AG09309 (cell line): Measurements from ENCODE around the gene MAPK8IP2.

Source experiments
- DNase-seq: peaks from one replicate; pipeline ENCODE4 v3.0.0-alpha.2; 2010; ENCODE audit warnings: low read depth
- H3K4me3 ChIP-seq: 2 replicates; pipeline ENCODE4 v1.5.1; 2011; ENCODE audit warnings: mild to moderate bottlenecking, low read depth, low read length, moderate library complexity; ENCODE audit not compliant: control insufficient read depth
- TF ChIP-seq, protein P1 (sequence below): IDR thresholded peaks from 2 replicates; pipeline ENCODE4 v1.5.1; 2011; ENCODE audit warnings: mild to moderate bottlenecking, low read depth, low read length, inconsistent platforms; ENCODE audit not compliant: insufficient read depth, control insufficient read depth; ENCODE audit errors: missing control alignments

The MAPK8IP2 gene

DNA sequence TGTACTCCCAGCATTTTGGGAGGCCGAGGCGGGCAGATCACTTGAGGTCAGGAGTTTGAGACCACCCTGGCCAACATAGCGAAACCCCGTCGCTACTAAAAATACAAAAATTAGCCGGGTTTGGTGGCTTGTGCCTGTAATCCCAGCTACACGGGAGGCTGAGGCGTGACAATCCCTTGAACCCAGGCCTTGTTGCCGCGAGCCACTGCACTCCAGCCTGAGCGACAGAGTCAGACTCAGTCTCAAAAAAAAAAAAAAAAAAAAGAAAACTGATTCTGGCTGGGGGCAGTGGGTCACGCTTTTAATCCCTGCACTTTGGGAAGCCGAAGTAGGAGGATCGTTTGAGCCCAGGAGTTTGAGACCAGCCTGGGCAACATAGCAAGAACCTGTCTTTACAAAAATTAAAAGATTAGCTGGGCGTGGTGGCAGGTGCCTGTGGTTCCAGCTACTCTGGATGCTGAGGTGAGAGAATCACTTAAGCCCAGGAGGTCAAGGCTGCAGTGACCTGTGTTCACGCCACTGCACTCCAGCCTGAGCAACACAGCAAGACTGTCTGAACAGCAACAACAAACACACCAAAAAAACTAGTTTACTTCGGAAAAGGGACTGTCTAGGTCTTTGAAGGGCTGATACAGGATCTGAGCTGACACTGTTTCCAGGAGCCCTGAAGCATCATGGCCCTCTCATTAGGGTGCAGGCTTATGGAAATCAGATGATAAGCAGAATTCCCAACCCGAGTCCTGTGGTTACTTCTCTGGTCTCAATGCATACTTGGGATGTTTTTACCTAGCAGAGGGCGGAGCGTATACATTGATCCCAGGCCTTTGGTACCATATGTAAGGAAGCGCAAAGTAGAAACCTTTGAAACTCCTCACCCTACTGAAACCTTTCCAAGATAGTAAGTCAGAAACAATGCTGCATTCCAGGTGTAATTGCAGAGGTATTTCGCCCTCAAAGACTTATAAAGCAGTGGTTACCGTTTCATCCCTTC, 16.2 kb upstream of the MAPK8IP2 start:
- TF ChIP-seq, protein P1, sequence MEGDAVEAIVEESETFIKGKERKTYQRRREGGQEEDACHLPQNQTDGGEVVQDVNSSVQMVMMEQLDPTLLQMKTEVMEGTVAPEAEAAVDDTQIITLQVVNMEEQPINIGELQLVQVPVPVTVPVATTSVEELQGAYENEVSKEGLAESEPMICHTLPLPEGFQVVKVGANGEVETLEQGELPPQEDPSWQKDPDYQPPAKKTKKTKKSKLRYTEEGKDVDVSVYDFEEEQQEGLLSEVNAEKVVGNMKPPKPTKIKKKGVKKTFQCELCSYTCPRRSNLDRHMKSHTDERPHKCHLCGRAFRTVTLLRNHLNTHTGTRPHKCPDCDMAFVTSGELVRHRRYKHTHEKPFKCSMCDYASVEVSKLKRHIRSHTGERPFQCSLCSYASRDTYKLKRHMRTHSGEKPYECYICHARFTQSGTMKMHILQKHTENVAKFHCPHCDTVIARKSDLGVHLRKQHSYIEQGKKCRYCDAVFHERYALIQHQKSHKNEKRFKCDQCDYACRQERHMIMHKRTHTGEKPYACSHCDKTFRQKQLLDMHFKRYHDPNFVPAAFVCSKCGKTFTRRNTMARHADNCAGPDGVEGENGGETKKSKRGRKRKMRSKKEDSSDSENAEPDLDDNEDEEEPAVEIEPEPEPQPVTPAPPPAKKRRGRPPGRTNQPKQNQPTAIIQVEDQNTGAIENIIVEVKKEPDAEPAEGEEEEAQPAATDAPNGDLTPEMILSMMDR: no peak
- H3K4me3 ChIP-seq: no peak overlapping the region
- no peak for DNase-seq

DNA sequence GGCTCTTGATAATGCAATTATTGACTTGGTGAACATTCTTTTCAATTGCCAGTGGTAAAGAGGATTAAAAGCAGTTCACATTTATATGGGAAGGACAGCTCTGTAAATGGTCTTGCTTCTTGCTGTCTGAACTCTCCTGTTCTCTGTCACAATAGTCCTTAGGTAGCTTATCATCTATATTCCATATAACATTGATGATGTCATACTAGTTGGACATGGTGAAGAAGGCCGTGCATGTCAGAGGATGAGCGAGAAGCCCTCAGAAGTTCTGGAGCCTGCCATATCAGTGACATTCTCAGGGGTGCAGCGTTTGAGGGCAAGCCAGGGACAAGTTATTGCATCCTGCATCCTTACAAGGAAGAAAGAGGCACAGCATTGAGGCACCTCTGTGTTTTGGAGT, 15.4 kb upstream of the MAPK8IP2 start:
- no peak for DNase-seq

DNA sequence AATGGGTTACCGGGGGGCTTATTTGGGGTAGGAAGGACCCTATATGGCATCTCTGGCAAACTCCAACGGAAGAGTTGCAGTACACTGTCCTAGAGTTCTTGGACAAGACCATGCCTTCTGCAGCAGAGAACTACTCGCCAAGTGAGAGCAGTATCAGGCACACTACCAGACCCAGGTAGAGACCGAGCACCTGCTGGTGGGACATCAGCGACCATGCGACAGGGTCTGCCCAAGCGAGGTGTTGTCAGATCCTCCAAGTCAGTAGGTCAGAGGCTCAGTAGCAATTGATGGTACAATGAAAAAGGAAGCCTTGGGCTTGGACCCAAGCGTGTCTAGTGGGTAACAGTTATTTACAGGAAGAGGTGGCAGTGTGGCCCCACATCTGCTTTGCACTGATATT, 14.8 kb upstream of the MAPK8IP2 start:
- H3K4me3 ChIP-seq: no peak overlapping the region
- DNase-seq: no peak
- TF ChIP-seq, protein P1: no peak

More for the DNA sequence above, 15.4 kb upstream of the MAPK8IP2 start:
- TF ChIP-seq, protein P1: no peak
- H3K4me3 ChIP-seq: no peak overlapping the region

DNA sequence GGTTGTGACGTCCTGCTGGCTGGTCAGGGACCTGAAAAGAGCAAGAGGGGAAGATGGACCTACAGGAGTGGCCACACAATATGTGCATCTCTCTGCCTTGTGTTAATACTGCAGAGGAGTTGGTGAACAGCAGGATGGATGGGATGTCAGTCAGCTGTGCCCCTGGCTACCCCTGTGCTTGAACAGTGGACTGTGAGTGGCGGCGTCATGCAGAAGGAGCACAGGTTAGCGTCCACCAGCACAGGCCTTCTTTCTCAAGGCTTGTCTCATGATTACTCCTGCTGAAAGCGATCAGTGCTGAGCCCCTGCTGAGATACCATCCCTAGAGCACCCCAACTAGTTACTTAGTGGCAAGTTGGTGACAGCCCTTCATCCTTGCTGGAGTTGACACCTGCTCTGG, 14.2 kb upstream of the MAPK8IP2 start:
- H3K4me3 ChIP-seq: no peak overlapping the region
- TF ChIP-seq, protein P1: no peak
- DNase-seq: no peak

DNA sequence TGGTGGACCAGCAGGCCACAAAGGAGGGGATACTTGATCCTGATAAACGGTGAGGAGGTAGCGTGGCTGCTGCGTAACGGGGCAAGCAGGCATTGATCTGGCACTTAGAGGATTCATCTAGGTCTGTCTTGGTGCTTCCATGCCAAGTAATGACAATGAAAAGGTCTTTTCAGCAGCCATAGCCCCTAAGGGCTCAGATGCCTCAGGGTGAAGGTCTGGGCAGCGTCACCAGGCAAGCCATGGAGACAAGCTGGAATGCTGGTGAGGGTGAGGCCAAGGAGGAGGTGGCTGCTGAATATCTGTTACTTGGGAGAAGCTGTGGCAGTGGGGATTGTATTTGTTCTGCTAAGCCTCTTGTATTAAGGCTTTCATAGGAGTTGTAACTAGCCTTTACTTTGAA, 13.2 kb upstream of the MAPK8IP2 start:
- no peak overlapping the region for H3K4me3 ChIP-seq
- TF ChIP-seq, protein P1: no peak
- no peak for DNase-seq

DNA sequence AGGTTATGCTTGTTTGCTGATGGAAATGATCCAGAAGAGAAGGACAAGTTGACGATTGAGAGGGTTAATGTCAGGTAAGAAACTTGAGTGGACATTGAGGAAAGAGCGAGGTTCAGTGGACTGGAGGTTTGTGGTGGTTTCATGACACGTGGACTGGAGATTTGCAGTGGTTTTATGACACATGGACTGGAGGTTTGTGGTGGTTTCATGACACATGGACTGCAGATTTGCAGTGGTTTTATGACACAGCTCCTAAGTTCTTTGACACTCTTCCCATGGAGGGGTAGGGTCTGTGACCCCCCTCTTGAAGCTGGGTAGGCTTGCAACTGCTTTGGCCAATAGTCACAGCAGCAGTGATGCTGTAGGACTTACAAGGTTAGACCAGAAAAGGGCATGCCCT, 5.4 kb upstream of the MAPK8IP2 start:
- TF ChIP-seq, protein P1: no peak
- H3K4me3 ChIP-seq: no peak overlapping the region
- DNase-seq: no peak
